Kidney (tissue), 14 donors: ENCODE results near the gene GPC1. TPM values are rescaled to one million over a fixed set of nuclear protein-coding genes. Genes with fewer than 3 reads are reported as not detected.
A peak's percentile ranks its signal among the peaks of the same experiment; 100 is the strongest.

Source experiments
- DNase-seq, 5 donors: peaks; one replicate each; pipeline ENCODE4 v3.0.0-alpha.2; 2013 to 2020
- FAIRE-seq: peaks from 2 replicates; lab custom pipeline; 2012; peaks lifted over from hg19 to GRCh38; lab: Jason Lieb, UNC
- H3K27ac ChIP-seq, 2 donors: one replicate each; pipeline ENCODE4 v1.7.0; 2013; ENCODE audit warnings: low read depth in 2 of 2, low read length in 2 of 2, inconsistent platforms in 1 of 2
- H3K27me3 ChIP-seq: one replicate; pipeline ENCODE4 v1.7.1; 2013; ENCODE audit warnings: low read length, inconsistent platforms; ENCODE audit not compliant: control insufficient read depth, insufficient read depth
- H3K36me3 ChIP-seq, 3 donors: one replicate each; pipeline versions ENCODE4 v1.7.0 to v1.7.1; 2013; ENCODE audit warnings: low read length in 3 of 3, control low read depth in 1 of 3, inconsistent platforms in 1 of 3; ENCODE audit not compliant: insufficient read depth in 3 of 3, control insufficient read depth in 2 of 3
- H3K4me1 ChIP-seq, 3 donors: one replicate each; pipeline versions ENCODE4 v1.7.0 to v1.7.1; 2013; ENCODE audit warnings: low read length in 3 of 3, inconsistent platforms in 1 of 3, low read depth in 1 of 3; ENCODE audit not compliant: control insufficient read depth in 2 of 3, insufficient read depth in 2 of 3
- H3K4me3 ChIP-seq, 3 donors: one replicate each; pipeline versions ENCODE4 v1.7.0 to v1.8.1; 2013; ENCODE audit warnings: low read length in 3 of 3, control low read depth in 1 of 3, inconsistent platforms in 1 of 3
- H3K9ac ChIP-seq, 3 donors: one replicate each; pipeline versions ENCODE4 v1.7.0 to v1.7.1; 2013; ENCODE audit warnings: low read length in 3 of 3, control low read depth in 1 of 3, inconsistent platforms in 1 of 3
- H3K9me3 ChIP-seq, 3 donors: one replicate each; pipeline versions ENCODE4 v1.7.0 to v1.7.1; 2013; ENCODE audit warnings: low read length in 3 of 3, control low read depth in 1 of 3, inconsistent platforms in 1 of 3; ENCODE audit not compliant: control insufficient read depth in 2 of 3, insufficient read depth in 1 of 3
- intact Hi-C: fragments of 100-400 bp; cut with DNase I; formaldehyde crosslinking; loops from one replicate; pipeline ENCODE4 v1.11.1; 2022
- polyA plus RNA-seq: library from polyadenylated mRNA; stranded (reverse); fragments of 350-450 nt; fragmentation: Illumina TruSeq; extraction: RNeasy Lipid Tissue Mini Kit (QIAGEN cat#74804); gene quantifications from one replicate; pipeline ENCODE4 v1.2.3, GENCODE V29; 2014; ENCODE audit warnings: low read depth, low replicate concordance; ENCODE audit not compliant: insufficient read depth
- total RNA-seq: library from RNA; stranded (reverse); fragmentation: NEBNext Ultra II Directional; extraction: Animal tissue kit (Norgen Biotek cat#: 25700); gene quantifications from one replicate; pipeline ENCODE4 v1.2.1, GENCODE V29; 2021
- TF ChIP-seq, protein P1 (sequence below): IDR thresholded peaks from 3 replicates; pipeline ENCODE4 v1.5.1; 2012; ENCODE audit warnings: mild to moderate bottlenecking, moderate library complexity, borderline replicate concordance; ENCODE audit not compliant: insufficient read depth; ENCODE audit errors: extremely low read depth
- donor health status: control.
- donor health status: control.
- donor health status: control.
- donor health status: control.
- donor health status: control.
- donor health status: DM: yes; HTN: yes; CAD: no.
- donor health status: Normal renal cell carcinoma (clear cell type).

GPC1 gene
- total and polyA plus RNA-seq, 2 donors from 2014 or later: 18.4 to 124 TPM

DNA sequence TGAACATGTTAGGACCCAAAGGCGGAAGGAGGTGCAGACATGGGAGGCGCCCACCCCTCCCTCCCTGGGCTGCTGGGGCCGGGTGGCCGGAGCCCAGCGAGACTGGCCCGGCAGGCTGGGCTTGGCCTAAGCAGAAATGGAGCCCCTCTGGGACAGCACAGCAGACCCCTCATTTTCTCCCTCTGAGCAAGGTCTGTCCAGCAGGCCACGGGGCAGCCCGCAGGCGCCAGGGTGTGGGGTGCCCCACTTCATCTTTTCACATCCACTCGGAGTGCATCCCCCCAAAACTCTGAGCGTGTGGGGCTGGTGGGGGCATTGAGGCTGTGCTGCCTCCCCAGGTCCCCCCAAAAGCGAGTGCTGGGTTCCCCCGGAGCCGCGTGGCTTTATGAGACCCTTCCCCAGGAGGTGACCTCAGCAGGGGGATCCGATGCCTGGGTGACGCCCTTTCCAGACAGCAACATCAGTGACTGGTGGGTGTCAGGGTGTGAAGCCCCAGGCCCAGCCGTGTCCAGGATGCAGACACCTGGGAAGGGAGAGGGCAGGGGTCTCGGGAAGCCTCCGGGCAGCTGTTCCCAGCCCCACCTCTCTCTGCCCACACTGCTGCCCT lies 36.7 kb upstream of the GPC1 start:
- no peak overlapping the region for H3K9ac ChIP-seq
- H3K4me3 ChIP-seq: no peak overlapping the region
- no peak overlapping the region for H3K27ac ChIP-seq
- TF ChIP-seq, protein P1, sequence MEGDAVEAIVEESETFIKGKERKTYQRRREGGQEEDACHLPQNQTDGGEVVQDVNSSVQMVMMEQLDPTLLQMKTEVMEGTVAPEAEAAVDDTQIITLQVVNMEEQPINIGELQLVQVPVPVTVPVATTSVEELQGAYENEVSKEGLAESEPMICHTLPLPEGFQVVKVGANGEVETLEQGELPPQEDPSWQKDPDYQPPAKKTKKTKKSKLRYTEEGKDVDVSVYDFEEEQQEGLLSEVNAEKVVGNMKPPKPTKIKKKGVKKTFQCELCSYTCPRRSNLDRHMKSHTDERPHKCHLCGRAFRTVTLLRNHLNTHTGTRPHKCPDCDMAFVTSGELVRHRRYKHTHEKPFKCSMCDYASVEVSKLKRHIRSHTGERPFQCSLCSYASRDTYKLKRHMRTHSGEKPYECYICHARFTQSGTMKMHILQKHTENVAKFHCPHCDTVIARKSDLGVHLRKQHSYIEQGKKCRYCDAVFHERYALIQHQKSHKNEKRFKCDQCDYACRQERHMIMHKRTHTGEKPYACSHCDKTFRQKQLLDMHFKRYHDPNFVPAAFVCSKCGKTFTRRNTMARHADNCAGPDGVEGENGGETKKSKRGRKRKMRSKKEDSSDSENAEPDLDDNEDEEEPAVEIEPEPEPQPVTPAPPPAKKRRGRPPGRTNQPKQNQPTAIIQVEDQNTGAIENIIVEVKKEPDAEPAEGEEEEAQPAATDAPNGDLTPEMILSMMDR: no peak
- peak in 3 of 5 donors; percentile 8 to 49 (median 30) for DNase-seq
- no peaks in the 10 kb centered on the region for H3K27me3 ChIP-seq
- no peaks in the 10 kb centered on the region for H3K4me1 ChIP-seq
- H3K36me3 ChIP-seq: no peaks in the 10 kb centered on the region
- intact Hi-C loops: no loop called here
- H3K9me3 ChIP-seq: no peaks in the 10 kb centered on the region
- no peak for FAIRE-seq

DNA sequence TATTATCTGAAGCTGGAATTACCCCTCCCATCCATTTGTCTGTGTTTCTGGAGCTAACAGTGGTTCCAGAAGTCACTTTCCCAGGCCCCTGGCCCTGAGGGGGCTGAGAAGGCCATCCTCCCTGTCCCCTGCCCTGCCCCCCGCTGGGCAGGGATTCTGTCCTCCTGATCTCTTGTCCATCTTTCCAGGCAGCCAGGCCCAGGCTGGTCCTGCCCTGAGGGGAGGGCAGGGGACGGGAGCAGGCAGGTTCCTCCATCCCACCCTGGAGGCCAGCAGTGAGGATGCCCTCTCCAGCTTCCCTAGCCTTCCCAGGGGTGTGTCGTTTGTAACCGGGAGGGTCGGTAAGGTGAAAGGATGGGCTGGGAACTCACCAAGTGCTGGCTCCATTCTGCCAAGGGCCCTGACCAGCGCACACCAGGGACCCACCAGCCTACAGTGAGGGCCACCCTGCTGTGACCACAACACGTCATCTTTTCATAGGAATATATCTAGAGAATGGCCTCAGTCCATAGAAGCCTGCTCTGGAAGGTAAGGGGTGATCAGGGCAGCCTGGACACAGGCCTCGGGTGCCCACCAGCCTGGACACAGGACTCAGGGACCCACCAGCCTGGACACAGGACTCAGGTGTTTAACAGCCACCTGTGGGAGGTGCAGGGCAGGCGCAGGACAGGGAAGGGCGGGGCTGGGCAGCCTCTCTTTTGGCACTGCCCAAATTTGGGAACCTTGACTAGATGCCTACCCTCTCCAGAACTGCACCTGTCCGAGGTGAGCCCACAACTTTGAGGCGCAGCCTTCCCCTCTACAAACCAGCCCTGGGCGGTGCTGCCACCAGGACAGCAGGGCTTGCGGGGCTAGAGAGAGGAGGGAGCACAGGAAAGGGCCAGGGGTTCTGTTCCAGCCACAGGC lies 35.8 kb upstream of the GPC1 start:
- no peaks in the 10 kb centered on the region for H3K9me3 ChIP-seq
- H3K4me3 ChIP-seq: no peak overlapping the region
- no peak for FAIRE-seq
- DNase-seq: peak in 3 of 5 donors; percentile 4 to 56 (median 18)
- H3K27me3 ChIP-seq: no peaks in the 10 kb centered on the region
- no peak overlapping the region for H3K27ac ChIP-seq
- H3K36me3 ChIP-seq: no peaks in the 10 kb centered on the region
- intact Hi-C loops: no loop called here
- TF ChIP-seq, protein P1: no peak
- H3K4me1 ChIP-seq: no peaks in the 10 kb centered on the region
- no peak overlapping the region for H3K9ac ChIP-seq

DNA sequence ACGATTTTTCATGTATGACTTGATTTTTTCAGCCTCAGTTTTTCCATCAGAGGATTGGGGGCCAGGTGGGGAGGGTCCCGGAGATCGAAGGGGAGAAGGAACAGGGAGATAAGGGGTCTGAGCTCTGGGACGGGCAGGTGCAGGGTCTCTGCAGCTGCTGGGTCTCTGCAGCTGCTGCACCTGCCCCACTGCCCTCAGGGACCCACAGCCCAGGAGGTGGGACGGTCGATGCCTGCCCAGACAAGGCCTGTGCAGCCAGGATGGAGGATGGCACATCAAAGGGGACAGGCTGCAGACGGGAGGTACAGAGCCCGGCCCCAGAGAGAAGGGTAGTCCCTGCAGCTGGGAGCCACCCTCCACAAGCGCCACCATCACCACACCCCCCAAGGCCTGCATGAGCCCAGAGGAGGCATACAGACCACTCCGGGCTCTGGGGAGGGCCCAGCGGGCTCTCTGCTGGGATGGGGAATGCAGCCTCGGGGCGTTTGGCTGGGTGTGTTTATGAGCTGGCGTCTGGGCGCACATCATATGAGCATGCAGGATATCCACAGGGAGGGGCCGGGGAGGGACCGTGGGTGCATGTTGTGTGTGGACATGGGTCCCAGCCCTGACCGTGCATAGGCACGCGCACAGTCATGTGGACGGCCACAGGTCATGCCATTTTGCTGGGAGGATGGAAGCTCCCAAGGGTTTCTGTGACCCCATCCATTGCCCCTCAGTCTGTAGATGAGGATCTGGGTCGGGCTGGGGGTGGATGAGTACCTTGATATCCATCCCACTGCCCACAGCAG lies 34.9 kb upstream of the GPC1 start:
- Histone ChIP-seq H3K4me3 (no peak overlapping the region), H3K9ac (no peak overlapping the region), H3K4me1 (no peaks in the 10 kb centered on the region), H3K27me3 (no peaks in the 10 kb centered on the region), H3K27ac (no peak overlapping the region), H3K36me3 (no peaks in the 10 kb centered on the region), H3K9me3 (no peaks in the 10 kb centered on the region)
- intact Hi-C loops: no loop called here
- TF ChIP-seq, protein P1: no peak
- no peak for FAIRE-seq
- peak in 3 of 5 donors; percentile 6 to 64 (median 21) for DNase-seq
